VCaP (cell line): Measurements from ENCODE around the gene TFF1.

Experiments
- H3K27ac ChIP-seq: fragments of 450-650 bp; 2 replicates; pipeline ENCODE4 v1.5.1; 2017
- TF ChIP-seq, protein P1 (sequence below): fragments of 450-650 bp; conservative IDR thresholded peaks from 2 replicates; pipeline ENCODE4 v1.5.1; 2017; ENCODE audit warnings: mild to moderate bottlenecking, moderate library complexity

TFF1 gene

DNA sequence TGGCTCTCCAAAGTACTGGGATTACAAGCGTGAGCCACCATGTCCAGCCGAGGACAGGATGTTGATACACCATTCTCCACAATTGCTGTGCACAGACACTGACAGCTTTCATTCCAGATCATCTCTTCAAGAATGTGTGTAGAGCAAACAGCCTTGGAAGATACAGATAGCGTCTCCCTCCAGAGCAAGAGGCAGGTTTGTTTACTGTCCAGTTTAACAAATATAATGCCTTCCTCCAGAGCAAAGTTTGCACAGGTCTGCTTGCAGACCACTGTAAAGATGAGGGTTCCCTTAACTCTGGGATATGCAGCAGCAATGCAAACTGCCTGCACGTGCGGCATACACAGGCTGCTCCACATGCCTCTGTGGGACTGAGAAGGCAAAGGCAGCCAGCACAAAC, 25.0 kb upstream of the TFF1 start:
- TF ChIP-seq, protein P1, sequence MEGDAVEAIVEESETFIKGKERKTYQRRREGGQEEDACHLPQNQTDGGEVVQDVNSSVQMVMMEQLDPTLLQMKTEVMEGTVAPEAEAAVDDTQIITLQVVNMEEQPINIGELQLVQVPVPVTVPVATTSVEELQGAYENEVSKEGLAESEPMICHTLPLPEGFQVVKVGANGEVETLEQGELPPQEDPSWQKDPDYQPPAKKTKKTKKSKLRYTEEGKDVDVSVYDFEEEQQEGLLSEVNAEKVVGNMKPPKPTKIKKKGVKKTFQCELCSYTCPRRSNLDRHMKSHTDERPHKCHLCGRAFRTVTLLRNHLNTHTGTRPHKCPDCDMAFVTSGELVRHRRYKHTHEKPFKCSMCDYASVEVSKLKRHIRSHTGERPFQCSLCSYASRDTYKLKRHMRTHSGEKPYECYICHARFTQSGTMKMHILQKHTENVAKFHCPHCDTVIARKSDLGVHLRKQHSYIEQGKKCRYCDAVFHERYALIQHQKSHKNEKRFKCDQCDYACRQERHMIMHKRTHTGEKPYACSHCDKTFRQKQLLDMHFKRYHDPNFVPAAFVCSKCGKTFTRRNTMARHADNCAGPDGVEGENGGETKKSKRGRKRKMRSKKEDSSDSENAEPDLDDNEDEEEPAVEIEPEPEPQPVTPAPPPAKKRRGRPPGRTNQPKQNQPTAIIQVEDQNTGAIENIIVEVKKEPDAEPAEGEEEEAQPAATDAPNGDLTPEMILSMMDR = no peak

DNA sequence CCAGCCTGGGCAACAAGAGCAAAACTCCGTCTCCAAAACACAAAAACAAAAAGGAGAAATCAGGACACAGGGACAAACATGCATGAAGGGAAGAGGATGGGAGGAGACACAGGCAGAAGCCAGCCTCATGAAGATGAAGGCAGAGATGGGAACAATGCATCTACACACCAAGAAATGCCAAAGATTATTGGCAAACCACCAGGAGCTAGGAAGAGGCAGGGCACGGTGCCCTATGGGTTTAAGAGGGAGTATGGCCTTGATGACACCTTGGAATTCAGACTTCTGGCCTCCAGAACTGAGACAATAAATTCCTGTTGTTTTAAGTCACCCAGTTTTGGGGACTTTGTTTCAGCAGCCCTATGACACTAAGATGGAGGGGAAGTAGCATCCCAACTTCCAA, 24.4 kb upstream of the TFF1 start:
- TF ChIP-seq, protein P1 = no peak
- H3K27ac ChIP-seq = peak overlapping the region; percentile 17; the same call in 1 of the 2 replicates

More for the DNA sequence above, 25.0 kb upstream of the TFF1 start:
- H3K27ac ChIP-seq = peak overlapping the region; percentile 17; the same call in 1 of the 2 replicates

DNA sequence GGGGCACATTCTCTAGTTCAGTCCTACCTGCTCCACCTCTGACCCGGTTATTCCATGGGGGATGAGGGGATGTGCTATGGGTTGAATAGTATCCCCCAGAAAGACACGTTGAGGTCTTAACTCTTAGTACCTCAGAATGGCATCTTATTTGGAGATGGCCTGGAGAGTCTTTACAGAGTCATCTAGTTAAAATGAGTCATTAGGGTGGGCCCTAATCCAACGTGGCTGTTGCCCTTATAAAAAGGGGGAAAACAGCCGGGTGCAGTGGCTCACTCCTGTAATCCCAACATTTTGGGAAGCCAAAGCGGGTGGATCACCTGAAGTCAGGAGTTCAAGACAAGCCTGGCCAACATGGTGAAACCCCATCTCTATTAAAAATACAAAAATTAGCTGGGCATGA, 23.9 kb upstream of the TFF1 start:
- TF ChIP-seq, protein P1 = no peak
- peak overlapping the region; percentile 17; the same call in 1 of the 2 replicates for H3K27ac ChIP-seq

DNA sequence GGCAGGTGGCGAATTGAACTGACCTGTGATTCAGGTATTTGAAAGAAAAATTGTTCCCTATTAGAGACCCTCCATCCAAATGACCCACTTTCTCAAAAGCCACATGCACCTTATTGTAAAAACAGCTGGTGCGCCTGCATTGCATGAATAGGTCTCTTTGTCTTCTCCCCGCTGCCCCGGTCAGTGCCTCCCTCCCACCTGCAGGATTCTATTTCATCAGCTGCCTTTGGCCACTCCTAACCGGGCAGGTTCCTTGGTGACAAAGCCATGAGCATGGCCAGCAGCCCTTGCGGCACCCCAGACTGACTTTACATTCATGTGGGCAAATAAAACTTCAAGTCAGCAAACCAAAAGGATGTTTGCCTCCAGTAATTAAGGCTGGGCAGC, 23.1 kb upstream of the TFF1 start:
- peak overlapping the region; percentile 14; the same call in 1 of the 2 replicates for H3K27ac ChIP-seq
- TF ChIP-seq, protein P1 = no peak

DNA sequence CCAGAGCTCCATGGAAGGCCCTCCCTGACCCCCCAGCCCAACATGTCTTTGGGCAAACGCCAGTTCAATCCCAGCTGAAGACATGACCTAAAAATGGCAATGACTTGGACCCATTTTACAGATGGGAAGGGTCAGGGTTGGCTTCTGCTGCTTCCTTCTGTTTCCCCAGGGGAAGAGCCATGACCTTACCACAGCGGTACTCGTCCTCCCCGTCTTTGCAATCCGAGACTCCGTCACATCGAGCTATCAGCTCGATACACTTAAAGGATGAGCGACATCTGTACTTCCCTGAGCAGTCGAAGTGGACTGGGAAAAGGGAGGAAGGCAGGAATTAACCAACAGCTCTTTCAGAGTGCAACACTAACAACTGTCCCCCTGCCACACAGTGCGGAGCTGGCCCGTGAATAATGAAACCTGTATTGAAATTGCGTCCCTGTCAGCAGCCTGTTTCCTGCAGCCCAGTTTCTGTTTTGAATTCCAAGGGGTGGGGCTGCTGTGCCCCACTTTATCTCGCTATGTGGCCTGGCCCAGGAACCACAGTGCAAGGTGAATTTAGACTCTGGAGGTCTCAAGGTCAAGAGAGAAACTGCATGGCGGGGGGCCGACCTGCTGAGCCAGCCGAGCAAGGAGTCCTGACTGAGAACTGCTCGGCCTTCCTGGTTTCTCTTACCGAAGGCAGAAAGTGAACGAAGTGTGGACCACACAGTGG, 22.6 kb upstream of the TFF1 start:
- TF ChIP-seq, protein P1 = no peak

DNA sequence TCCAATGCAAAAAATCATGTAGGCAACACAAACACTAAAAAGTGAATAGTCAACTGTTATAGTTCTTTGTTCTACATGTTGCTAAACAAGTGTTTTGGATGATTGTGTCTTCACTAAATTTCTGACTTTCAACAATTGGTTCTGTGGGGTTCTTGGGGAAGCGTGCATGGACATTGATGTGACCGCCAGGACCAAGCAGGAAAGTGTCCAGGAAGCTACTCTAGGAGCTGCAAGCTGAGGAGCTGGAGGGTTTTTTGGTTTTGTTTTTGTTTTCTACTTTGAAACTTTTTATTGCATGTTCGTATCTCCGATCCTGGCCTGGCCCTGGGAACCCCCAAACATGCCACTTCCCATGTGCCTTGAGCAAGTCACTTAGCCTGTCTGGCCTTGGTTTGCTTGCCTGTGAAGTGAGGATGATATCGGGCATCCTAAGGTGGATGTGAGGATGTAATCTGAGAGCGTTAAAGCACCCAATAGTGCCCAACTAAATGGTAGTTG, 21.6 kb upstream of the TFF1 start:
- TF ChIP-seq, protein P1 = no peak
- no peak overlapping the region for H3K27ac ChIP-seq

More for the DNA sequence above, 22.6 kb upstream of the TFF1 start:
- H3K27ac ChIP-seq = peak overlapping the region; percentile 14; the same call in 1 of the 2 replicates

DNA sequence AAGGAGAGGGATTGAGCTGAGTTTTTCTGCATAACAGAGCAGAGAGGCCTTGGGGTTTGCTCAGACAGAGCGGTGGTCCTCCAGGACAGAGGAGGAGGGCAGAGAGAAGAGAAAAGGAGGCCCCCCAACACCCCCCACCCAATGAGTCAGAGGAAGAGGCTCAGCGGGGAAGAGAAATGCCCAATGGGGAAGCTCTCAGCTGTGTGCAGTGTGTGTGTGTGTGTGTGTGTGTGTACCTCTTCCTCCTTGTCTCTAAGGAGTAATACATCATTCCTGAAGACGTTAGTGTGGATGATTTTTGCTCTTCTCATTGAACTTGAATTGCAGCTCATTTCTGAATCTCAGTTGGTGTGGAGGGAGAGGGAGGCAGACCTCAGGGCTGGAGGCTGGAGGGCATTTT, 20.8 kb upstream of the TFF1 start:
- TF ChIP-seq, protein P1 = no peak
- H3K27ac ChIP-seq = no peak overlapping the region
